ENCODE data around the gene PGAM5. TPM values are rescaled to one million over a fixed set of nuclear protein-coding genes. Genes with fewer than 3 reads are reported as not detected.

Gene PGAM5
- total and polyA plus RNA-seq, 2 of the 4 experiments (the other 2 are of a cell fraction): 25.2 to 37.8 TPM

- Histone ChIP-seq H3K4me3 (ENCODE audit: insufficient read depth, low read depth, low read length) (no peak overlapping the region), H3K4me2 (ENCODE audit: low read depth, low read length) (no peak overlapping the region), H3K56ac (ENCODE audit: extremely low read depth, insufficient read depth, low read length) (no peak overlapping the region), H3K9ac (ENCODE audit: low read depth, low read length) (no peak overlapping the region), H2BK5ac (ENCODE audit: low read depth, low read length, poor library complexity, severe bottlenecking) (no peak overlapping the region), H2AK5ac (ENCODE audit: low read depth, low read length) (no peak overlapping the region), H4K20me1 (ENCODE audit: insufficient read depth, low read length) (peaks cover 15% of the 10 kb centered on the region), H4K5ac (ENCODE audit: low read depth, low read length) (no peak overlapping the region), H3K36me3 (ENCODE audit: control insufficient read depth, insufficient read depth, low read length) (peaks cover 47% of the 10 kb centered on the region), H3K4ac (ENCODE audit: low read depth, low read length) (no peak overlapping the region), H2AK9ac (replicated peaks; ENCODE audit: low read depth, low read length, poor library complexity) (no peak overlapping the region), H3K9me1 (ENCODE audit: insufficient read depth, low read length) (no peaks in the 10 kb centered on the region), H3K14ac (replicated peaks; ENCODE audit: low read depth, low read length) (no peak overlapping the region), H2BK120ac (ENCODE audit: low read depth, low read length) (no peak overlapping the region), H3K4me1 (ENCODE audit: control insufficient read depth, insufficient read depth, low read length) (no peaks in the 10 kb centered on the region), H2AFZ (replicated peaks; ENCODE audit: low read length, poor library complexity) (no peak overlapping the region), H3K9me3 (ENCODE audit: control insufficient read depth, insufficient read depth, low read length) (no peaks in the 10 kb centered on the region), H3K27ac (ENCODE audit: insufficient read depth, low read length) (no peak overlapping the region), H4K91ac (ENCODE audit: insufficient read depth, low read depth, low read length) (no peak overlapping the region), H4K8ac (ENCODE audit: low read depth in 2 of 2, low read length in 2 of 2) (no peak overlapping the region), H3K27me3 (ENCODE audit: control insufficient read depth, insufficient read depth, low read length) (no peaks in the 10 kb centered on the region), H3K79me1 (ENCODE audit: low read depth in 1 of 2, low read length in 2 of 2) (peaks cover 20 to 41% of the 10 kb centered on the region in 2 experiments), H2BK15ac (ENCODE audit: low read depth, low read length) (no peak overlapping the region), H3K23ac (ENCODE audit: low read depth, low read length) (no peak overlapping the region), H3K18ac (ENCODE audit: low read depth, low read length) (no peak overlapping the region), H2BK20ac (ENCODE audit: low read depth, low read length) (no peak overlapping the region)
- intact Hi-C loops (cut with micrococcal nuclease): no loop called here
- TF ChIP-seq RCOR1 (IDR thresholded peaks at IDR 0.05; ENCODE audit: insufficient replicate concordance, low read length): no peak
- no peak for TF ChIP-seq RFX5 (IDR thresholded peaks at IDR 0.05; ENCODE audit: low read depth, low read length)
- TF ChIP-seq FOS (IDR thresholded peaks at IDR 0.05; ENCODE audit: low read depth, low read length): no peak
- no peak for TF ChIP-seq RAD21 (IDR thresholded peaks at IDR 0.05; ENCODE audit: low read length)
- no peak for TF ChIP-seq CTCF (conservative IDR thresholded peaks at IDR 0.05; ENCODE audit: low read depth, low read length)
- no peak for TF ChIP-seq POLR2A (IDR thresholded peaks at IDR 0.05; ENCODE audit: low read depth, low read length)
- TF ChIP-seq MAZ (IDR thresholded peaks at IDR 0.05; ENCODE audit: borderline replicate concordance, low read depth, low read length): no peak
- no peak for TF ChIP-seq CEBPB (IDR thresholded peaks at IDR 0.05; ENCODE audit: low read depth, low read length)
- TF ChIP-seq MAFK (IDR thresholded peaks at IDR 0.05; ENCODE audit: low read depth, low read length): no peak
- TF ChIP-seq NFE2L2 (IDR thresholded peaks at IDR 0.05; ENCODE audit: low read depth, low read length): no peak
- TF ChIP-seq ELK1 (IDR thresholded peaks at IDR 0.05; ENCODE audit: borderline replicate concordance, low read depth, low read length): no peak
- no peak for TF ChIP-seq USF2 (IDR thresholded peaks at IDR 0.05; ENCODE audit: low read depth, low read length)
- TF ChIP-seq BHLHE40 (IDR thresholded peaks at IDR 0.05; ENCODE audit: low read depth, low read length): no peak
- no peak for TF ChIP-seq CHD1 (IDR thresholded peaks at IDR 0.05; ENCODE audit: low read depth, low read length)
- ATAC-seq (ENCODE audit: low read depth) (no peak), DNase-seq (no peak)
- in situ Hi-C loops (cut with MboI; ENCODE audit: low sequenced_read_pairs): no loop called here
- dilution Hi-C loops (cut with HindIII; ENCODE audit: low sequenced_read_pairs, unreplicated experiment): no loop called here
- no TSS peak for BruUV-seq (replicated peaks)
- ChIA-PET CTCF (no interaction called here), POLR2A (ENCODE audit: unreplicated experiment) (no interaction called here)
- 91% methylated on average over 12 of the region's 17 CpGs; no CpG with 5 or more reads in 1 of the 2 experiments for WGBS, 2 experiments (ENCODE audit: extremely low coverage in 2 of 2, insufficient read length in 1 of 2)
These were observed 6.4 kb downstream of the PGAM5 start for GRCh38 chr12:132717011-132717410.
